Measurements from ENCODE around the gene PPL.

Gene PPL

DNA sequence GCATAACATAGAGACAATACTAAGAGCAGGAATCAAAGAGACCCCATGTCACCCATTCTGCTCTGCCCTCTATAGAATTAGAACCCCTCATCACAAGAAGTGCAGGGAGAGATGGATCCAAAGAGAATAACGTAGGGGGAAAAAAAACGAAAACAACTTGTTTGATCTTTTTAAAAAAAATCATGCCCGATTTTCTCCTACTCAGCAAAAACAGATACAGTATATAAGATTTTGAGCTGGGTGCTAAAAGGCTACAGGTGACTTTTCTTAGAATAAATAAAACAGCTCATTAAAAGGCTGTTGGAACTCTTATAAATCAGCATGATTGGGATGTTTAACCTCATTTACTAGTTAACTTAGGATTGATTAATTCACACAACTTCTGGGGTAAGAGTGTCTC, 72.2 kb downstream of the PPL start:
- DNase-seq (ENCODE audit: low read depth): no peak
- H3K4me3 ChIP-seq (replicated peaks; ENCODE audit: low read depth, low read length): no peak overlapping the region
- TF ChIP-seq, protein P1, sequence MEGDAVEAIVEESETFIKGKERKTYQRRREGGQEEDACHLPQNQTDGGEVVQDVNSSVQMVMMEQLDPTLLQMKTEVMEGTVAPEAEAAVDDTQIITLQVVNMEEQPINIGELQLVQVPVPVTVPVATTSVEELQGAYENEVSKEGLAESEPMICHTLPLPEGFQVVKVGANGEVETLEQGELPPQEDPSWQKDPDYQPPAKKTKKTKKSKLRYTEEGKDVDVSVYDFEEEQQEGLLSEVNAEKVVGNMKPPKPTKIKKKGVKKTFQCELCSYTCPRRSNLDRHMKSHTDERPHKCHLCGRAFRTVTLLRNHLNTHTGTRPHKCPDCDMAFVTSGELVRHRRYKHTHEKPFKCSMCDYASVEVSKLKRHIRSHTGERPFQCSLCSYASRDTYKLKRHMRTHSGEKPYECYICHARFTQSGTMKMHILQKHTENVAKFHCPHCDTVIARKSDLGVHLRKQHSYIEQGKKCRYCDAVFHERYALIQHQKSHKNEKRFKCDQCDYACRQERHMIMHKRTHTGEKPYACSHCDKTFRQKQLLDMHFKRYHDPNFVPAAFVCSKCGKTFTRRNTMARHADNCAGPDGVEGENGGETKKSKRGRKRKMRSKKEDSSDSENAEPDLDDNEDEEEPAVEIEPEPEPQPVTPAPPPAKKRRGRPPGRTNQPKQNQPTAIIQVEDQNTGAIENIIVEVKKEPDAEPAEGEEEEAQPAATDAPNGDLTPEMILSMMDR (IDR thresholded peaks at IDR 0.05; ENCODE audit: low read length, missing control alignments): no peak

DNA sequence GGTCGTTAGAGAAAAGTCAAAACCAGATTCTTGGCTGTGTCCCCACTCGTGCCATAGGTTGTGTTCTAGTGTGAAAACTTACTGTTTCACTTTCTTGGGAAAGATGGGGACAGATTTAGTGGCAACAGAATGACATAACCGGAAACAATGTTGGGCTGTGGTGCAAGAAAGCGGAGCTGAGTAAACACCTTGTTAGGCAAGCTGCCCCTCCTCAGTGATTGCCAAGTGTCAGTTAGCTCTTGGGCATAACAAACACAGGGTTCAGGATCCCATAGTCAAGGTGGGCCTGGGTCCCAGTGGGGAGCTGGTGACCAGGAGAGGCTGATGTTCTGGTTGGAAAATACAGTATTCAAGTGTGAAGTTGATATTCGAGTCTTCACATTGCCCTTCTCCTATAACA, 74.3 kb downstream of the PPL start:
- DNase-seq (ENCODE audit: low read depth): no peak
- H3K4me3 ChIP-seq (replicated peaks; ENCODE audit: low read depth, low read length): no peak overlapping the region
- TF ChIP-seq, protein P1 (IDR thresholded peaks at IDR 0.05; ENCODE audit: low read length, missing control alignments): no peak

DNA sequence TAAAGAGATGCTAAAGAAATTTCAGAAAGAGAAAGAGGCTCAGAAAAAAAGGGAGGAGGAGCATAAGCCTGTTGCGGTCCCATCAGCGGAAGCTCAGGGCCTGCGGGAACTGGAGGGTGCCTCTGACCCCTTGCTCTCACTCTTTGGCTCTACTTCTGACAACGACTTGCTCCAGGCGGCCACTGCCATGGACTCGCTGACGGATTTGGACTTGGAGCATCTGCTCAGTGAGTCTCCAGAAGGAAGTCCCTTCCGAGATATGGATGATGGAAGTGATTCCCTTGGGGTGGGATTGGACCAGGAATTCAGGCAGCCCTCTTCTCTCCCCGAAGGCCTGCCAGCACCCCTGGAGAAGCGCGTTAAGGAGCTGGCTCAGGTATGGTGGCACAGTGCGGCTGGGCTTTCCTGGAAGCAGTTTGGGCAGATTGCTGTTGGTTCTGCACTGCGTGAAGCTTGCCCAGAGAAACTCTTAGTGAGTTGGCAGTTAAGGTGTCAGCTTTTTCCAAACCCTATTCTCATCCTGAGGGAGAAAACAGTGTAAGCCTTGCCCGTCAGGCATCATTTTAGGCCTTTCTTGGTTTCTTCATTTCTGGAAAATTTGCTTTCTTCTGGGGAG, 76.1 kb downstream of the PPL start:
- TF ChIP-seq, protein P1 (IDR thresholded peaks at IDR 0.05; ENCODE audit: low read length, missing control alignments): no peak
- no peak for DNase-seq (ENCODE audit: low read depth)
- no peak overlapping the region for H3K4me3 ChIP-seq (replicated peaks; ENCODE audit: low read depth, low read length)

DNA sequence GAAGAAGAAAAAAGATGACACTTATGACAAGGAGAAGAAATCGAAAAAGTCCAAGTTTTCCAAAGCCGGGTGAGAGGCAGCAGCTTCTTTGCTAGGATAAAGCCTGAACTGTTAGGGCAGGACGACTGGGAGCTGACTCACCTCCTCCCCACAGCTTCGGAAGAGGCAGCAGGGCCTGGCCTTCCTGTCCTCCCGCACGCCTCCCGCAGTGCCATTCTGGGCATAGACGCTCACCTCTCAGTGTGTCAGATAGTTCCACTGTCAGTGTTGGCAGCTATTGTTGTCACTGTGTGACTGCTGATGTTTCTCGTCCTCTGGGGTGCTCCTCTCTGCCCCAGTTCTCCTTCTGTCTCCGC, 77.1 kb downstream of the PPL start:
- TF ChIP-seq, protein P1 (IDR thresholded peaks at IDR 0.05; ENCODE audit: low read length, missing control alignments): no peak

DNA sequence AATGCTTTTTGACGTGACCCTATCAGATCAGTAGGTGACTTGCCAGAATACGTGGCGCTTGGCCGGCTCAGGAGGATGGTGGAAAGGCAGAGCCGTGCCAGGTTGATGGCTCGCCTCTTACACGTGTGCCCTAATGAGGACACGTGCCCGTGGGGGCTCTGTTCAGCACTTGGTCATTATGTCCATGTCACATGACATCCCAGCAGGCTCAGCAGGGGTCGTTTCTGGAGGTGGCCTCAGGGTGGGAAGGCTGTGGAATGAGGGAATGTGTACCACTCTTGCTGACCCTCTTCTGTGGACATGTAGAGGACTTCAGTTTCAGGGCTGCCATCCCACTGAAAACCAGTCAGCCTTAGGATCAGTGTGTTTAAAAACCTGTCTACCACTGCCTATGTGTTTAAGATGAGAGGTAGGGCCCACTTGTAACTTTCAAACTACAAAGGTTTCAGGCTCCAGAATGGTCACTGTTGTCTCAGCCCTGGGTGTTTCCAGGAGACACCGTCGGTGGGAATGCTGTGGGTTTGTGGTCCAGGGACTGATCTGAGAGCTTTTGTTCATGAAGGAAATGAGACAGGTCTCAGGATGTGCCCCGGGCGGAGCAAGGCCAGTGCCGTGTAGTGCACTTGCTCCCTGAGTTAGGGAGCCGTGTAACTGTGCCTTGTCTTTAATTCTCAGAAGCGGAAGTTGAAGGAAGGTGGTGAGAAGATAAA, 77.6 kb downstream of the PPL start:
- TF ChIP-seq, protein P1 (IDR thresholded peaks at IDR 0.05; ENCODE audit: low read length, missing control alignments): no peak
- no peak overlapping the region for H3K4me3 ChIP-seq (replicated peaks; ENCODE audit: low read depth, low read length)
- no peak for DNase-seq (ENCODE audit: low read depth)

More for the DNA sequence above, 77.1 kb downstream of the PPL start:
- peak; percentile 45 for DNase-seq (ENCODE audit: low read depth)
- H3K4me3 ChIP-seq (replicated peaks; ENCODE audit: low read depth, low read length): no peak overlapping the region

DNA sequence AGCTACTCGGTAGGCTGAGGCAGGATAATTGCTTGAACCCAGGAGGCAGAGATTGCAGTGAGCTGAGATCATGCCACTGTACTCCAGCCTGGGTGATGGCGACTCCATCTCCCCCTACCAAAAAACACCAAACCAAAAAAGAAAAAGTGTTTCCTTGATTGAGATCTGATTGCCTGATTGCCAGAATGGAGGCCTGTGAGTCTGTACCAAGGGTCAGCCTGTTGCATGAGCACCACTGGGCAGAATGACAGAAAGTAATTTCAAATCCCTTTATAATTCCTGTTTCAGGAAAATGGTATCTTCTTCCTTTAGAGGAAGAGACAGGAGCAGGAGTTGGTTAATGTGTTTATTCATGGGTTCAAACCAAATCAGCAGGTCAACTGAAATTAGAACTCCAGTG, 81.1 kb downstream of the PPL start:
- TF ChIP-seq, protein P1 (IDR thresholded peaks at IDR 0.05; ENCODE audit: low read length, missing control alignments): no peak
- DNase-seq (ENCODE audit: low read depth): no peak
- H3K4me3 ChIP-seq (replicated peaks; ENCODE audit: low read depth, low read length): no peak overlapping the region

DNA sequence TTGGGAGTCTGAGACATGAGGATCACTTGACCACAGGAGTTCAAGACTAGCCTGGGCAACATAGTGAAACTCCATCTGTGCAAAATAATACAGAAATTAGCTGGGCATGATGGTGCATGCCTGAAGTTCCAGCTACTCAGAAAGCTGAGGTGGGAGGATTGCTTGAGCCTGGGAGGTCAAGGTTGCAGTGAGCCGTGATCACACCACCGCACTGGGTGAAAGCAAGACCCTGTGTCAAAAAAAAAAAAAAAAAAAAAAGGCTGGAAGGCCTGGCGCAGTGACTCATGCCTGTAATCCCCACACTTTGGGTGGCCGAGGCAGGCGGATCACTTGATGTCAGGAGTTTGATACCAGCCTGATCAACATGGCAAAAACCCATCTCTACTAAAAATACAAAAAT, 81.6 kb downstream of the PPL start:
- TF ChIP-seq, protein P1 (IDR thresholded peaks at IDR 0.05; ENCODE audit: low read length, missing control alignments): no peak
- DNase-seq (ENCODE audit: low read depth): no peak
- H3K4me3 ChIP-seq (replicated peaks; ENCODE audit: low read depth, low read length): no peak overlapping the region

Data from fibroblast of pulmonary artery (primary cell).